ENCODE data around the gene BRCA2.

The BRCA2 gene

GRCh38 chr13:32309312-32310133 lies 5.8 kb upstream of the BRCA2 start:
- Histone ChIP-seq H3K27ac (ENCODE audit: low read depth, low read length) (no peak overlapping the region), H3K4me1 (ENCODE audit: control insufficient read depth in 5 of 5, insufficient read depth in 5 of 5, low read length in 5 of 5) (peaks cover 0 to 8% (median 6%) of the 10 kb centered on the region in 5 donors), H3K36me3 (ENCODE audit: control insufficient read depth in 5 of 5, insufficient read depth in 5 of 5, low read length in 5 of 5) (no peaks in the 10 kb centered on the region), H3K27me3 (ENCODE audit: control insufficient read depth in 5 of 5, insufficient read depth in 4 of 5, low read length in 5 of 5) (no peaks in the 10 kb centered on the region), H3K4me3 (ENCODE audit: low read depth in 1 of 5, low read length in 5 of 5) (peak overlapping the region; percentile 43 to 58 (median 50)), H3K9ac (ENCODE audit: low read length in 5 of 5) (peak overlapping the region in 3 of 5 donors; percentile 6 to 23 (median 10)), H3K9me3 (ENCODE audit: control insufficient read depth in 5 of 5, low read length in 5 of 5) (no peaks in the 10 kb centered on the region)

- H3K9ac ChIP-seq (ENCODE audit: low read length in 5 of 5), result peak overlapping the region in 3 of 5 donors; percentile 6 to 23 (median 10)
- peaks cover 0 to 14% (median 13%) of the 10 kb centered on the region in 5 donors for H3K4me1 ChIP-seq (ENCODE audit: control insufficient read depth in 5 of 5, insufficient read depth in 5 of 5, low read length in 5 of 5)
- peak overlapping the region; percentile 43 to 58 (median 50) for H3K4me3 ChIP-seq (ENCODE audit: low read depth in 1 of 5, low read length in 5 of 5)
- no peaks in the 10 kb centered on the region for H3K9me3 ChIP-seq (ENCODE audit: control insufficient read depth in 5 of 5, low read length in 5 of 5)
- no peaks in the 10 kb centered on the region for H3K27me3 ChIP-seq (ENCODE audit: control insufficient read depth in 5 of 5, insufficient read depth in 4 of 5, low read length in 5 of 5)
- H3K27ac ChIP-seq (ENCODE audit: low read depth, low read length), result no peak overlapping the region
- no peaks in the 10 kb centered on the region for H3K36me3 ChIP-seq (ENCODE audit: control insufficient read depth in 5 of 5, insufficient read depth in 5 of 5, low read length in 5 of 5)
These were observed 5.1 kb upstream of the BRCA2 start for GRCh38 chr13:32310134-32310706.

- peaks cover 0 to 21% (median 17%) of the 10 kb centered on the region in 5 donors for H3K4me1 ChIP-seq (ENCODE audit: control insufficient read depth in 5 of 5, insufficient read depth in 5 of 5, low read length in 5 of 5)
- no peaks in the 10 kb centered on the region for H3K27me3 ChIP-seq (ENCODE audit: control insufficient read depth in 5 of 5, insufficient read depth in 4 of 5, low read length in 5 of 5)
- no peak overlapping the region for H3K9ac ChIP-seq (ENCODE audit: low read length in 5 of 5)
- no peaks in the 10 kb centered on the region for H3K36me3 ChIP-seq (ENCODE audit: control insufficient read depth in 5 of 5, insufficient read depth in 5 of 5, low read length in 5 of 5)
- H3K4me3 ChIP-seq (ENCODE audit: low read depth in 1 of 5, low read length in 5 of 5), result no peak overlapping the region
- no peak overlapping the region for H3K27ac ChIP-seq (ENCODE audit: low read depth, low read length)
- no peaks in the 10 kb centered on the region for H3K9me3 ChIP-seq (ENCODE audit: control insufficient read depth in 5 of 5, low read length in 5 of 5)
These were observed 4.0 kb upstream of the BRCA2 start for GRCh38 chr13:32311188-32311897.

GRCh38 chr13:32314271-32315237 lies 754 bp upstream of the BRCA2 start:
- Histone ChIP-seq H3K27me3 (ENCODE audit: control insufficient read depth in 5 of 5, insufficient read depth in 4 of 5, low read length in 5 of 5) (no peaks in the 10 kb centered on the region), H3K27ac (ENCODE audit: low read depth, low read length) (peak overlapping the region; percentile 98), H3K4me3 (ENCODE audit: low read depth in 1 of 5, low read length in 5 of 5) (peak overlapping the region; percentile 87 to 96 (median 90)), H3K9me3 (ENCODE audit: control insufficient read depth in 5 of 5, low read length in 5 of 5) (no peaks in the 10 kb centered on the region), H3K36me3 (ENCODE audit: control insufficient read depth in 5 of 5, insufficient read depth in 5 of 5, low read length in 5 of 5) (no peaks in the 10 kb centered on the region), H3K4me1 (ENCODE audit: control insufficient read depth in 5 of 5, insufficient read depth in 5 of 5, low read length in 5 of 5) (peaks cover 0 to 24% (median 16%) of the 10 kb centered on the region in 5 donors), H3K9ac (ENCODE audit: low read length in 5 of 5) (peak overlapping the region; percentile 88 to 98 (median 97))

- Histone ChIP-seq H3K27me3 (ENCODE audit: control insufficient read depth in 5 of 5, insufficient read depth in 4 of 5, low read length in 5 of 5) (no peaks in the 10 kb centered on the region), H3K9me3 (ENCODE audit: control insufficient read depth in 5 of 5, low read length in 5 of 5) (no peaks in the 10 kb centered on the region), H3K4me1 (ENCODE audit: control insufficient read depth in 5 of 5, insufficient read depth in 5 of 5, low read length in 5 of 5) (peaks cover 0 to 20% (median 12%) of the 10 kb centered on the region in 5 donors), H3K36me3 (ENCODE audit: control insufficient read depth in 5 of 5, insufficient read depth in 5 of 5, low read length in 5 of 5) (no peaks in the 10 kb centered on the region), H3K9ac (ENCODE audit: low read length in 5 of 5) (peak overlapping the region; percentile 88 to 98 (median 93)), H3K4me3 (ENCODE audit: low read depth in 1 of 5, low read length in 5 of 5) (peak overlapping the region; percentile 87 to 94 (median 90)), H3K27ac (ENCODE audit: low read depth, low read length) (peak overlapping the region; percentile 98)
These were observed 676 bp downstream of the BRCA2 start for GRCh38 chr13:32316028-32316339.

GRCh38 chr13:32316501-32316900 lies 1.2 kb downstream of the BRCA2 start:
- Histone ChIP-seq H3K4me3 (ENCODE audit: low read depth in 1 of 5, low read length in 5 of 5) (peak overlapping the region; percentile 87 to 94 (median 90)), H3K27ac (ENCODE audit: low read depth, low read length) (peak overlapping the region; percentile 98), H3K9me3 (ENCODE audit: control insufficient read depth in 5 of 5, low read length in 5 of 5) (no peaks in the 10 kb centered on the region), H3K27me3 (ENCODE audit: control insufficient read depth in 5 of 5, insufficient read depth in 4 of 5, low read length in 5 of 5) (no peaks in the 10 kb centered on the region), H3K36me3 (ENCODE audit: control insufficient read depth in 5 of 5, insufficient read depth in 5 of 5, low read length in 5 of 5) (no peaks in the 10 kb centered on the region), H3K4me1 (ENCODE audit: control insufficient read depth in 5 of 5, insufficient read depth in 5 of 5, low read length in 5 of 5) (peaks cover 0 to 20% (median 12%) of the 10 kb centered on the region in 5 donors), H3K9ac (ENCODE audit: low read length in 5 of 5) (peak overlapping the region in 4 of 5 donors; percentile 88 to 98 (median 95))

- no peaks in the 10 kb centered on the region for H3K9me3 ChIP-seq (ENCODE audit: control insufficient read depth in 5 of 5, low read length in 5 of 5)
- H3K4me1 ChIP-seq (ENCODE audit: control insufficient read depth in 5 of 5, insufficient read depth in 5 of 5, low read length in 5 of 5), result peaks cover 0 to 20% (median 12%) of the 10 kb centered on the region in 5 donors
- H3K27ac ChIP-seq (ENCODE audit: low read depth, low read length), result no peak overlapping the region
- no peaks in the 10 kb centered on the region for H3K27me3 ChIP-seq (ENCODE audit: control insufficient read depth in 5 of 5, insufficient read depth in 4 of 5, low read length in 5 of 5)
- no peak overlapping the region for H3K9ac ChIP-seq (ENCODE audit: low read length in 5 of 5)
- H3K36me3 ChIP-seq (ENCODE audit: control insufficient read depth in 5 of 5, insufficient read depth in 5 of 5, low read length in 5 of 5), result no peaks in the 10 kb centered on the region
- H3K4me3 ChIP-seq (ENCODE audit: low read depth in 1 of 5, low read length in 5 of 5), result no peak overlapping the region
These were observed 2.6 kb downstream of the BRCA2 start for GRCh38 chr13:32317716-32318465.

DNA sequence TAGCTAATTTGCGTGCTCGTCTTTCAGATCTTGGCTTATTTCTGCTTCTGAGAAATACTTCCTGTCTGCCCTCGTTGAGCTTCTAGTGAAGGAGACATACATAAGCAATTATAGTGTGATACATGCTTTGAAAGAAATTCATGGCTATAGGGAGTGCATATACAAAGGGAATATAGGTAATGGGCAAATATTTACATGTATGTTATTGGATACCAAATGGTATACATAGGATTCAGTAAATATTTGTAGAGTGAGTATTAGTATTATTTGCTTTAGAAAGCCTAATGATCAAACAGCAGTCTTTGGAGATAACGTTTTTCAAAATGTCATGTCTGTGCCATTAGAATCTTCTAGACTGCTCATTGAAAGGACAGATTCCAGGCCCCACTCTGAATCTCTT lies 5.2 kb downstream of the BRCA2 start:
- Histone ChIP-seq H3K27ac (ENCODE audit: low read depth, low read length) (no peak overlapping the region), H3K9ac (ENCODE audit: low read length in 5 of 5) (no peak overlapping the region), H3K36me3 (ENCODE audit: control insufficient read depth in 5 of 5, insufficient read depth in 5 of 5, low read length in 5 of 5) (no peaks in the 10 kb centered on the region)

GRCh38 chr13:32323912-32324311 lies 8.6 kb downstream of the BRCA2 start:
- Histone ChIP-seq H3K4me3 (ENCODE audit: low read depth in 1 of 5, low read length in 5 of 5) (no peak overlapping the region), H3K27ac (ENCODE audit: low read depth, low read length) (no peak overlapping the region), H3K4me1 (ENCODE audit: control insufficient read depth in 5 of 5, insufficient read depth in 5 of 5, low read length in 5 of 5) (no peaks in the 10 kb centered on the region), H3K27me3 (ENCODE audit: control insufficient read depth in 5 of 5, insufficient read depth in 4 of 5, low read length in 5 of 5) (no peaks in the 10 kb centered on the region), H3K9ac (ENCODE audit: low read length in 5 of 5) (no peak overlapping the region), H3K36me3 (ENCODE audit: control insufficient read depth in 5 of 5, insufficient read depth in 5 of 5, low read length in 5 of 5) (no peaks in the 10 kb centered on the region), H3K9me3 (ENCODE audit: control insufficient read depth in 5 of 5, low read length in 5 of 5) (no peaks in the 10 kb centered on the region)

More for the DNA sequence above, 5.2 kb downstream of the BRCA2 start:
- H3K4me3 ChIP-seq (ENCODE audit: low read depth in 1 of 5, low read length in 5 of 5), result no peak overlapping the region
- H3K9me3 ChIP-seq (ENCODE audit: control insufficient read depth in 5 of 5, low read length in 5 of 5), result no peaks in the 10 kb centered on the region
- H3K27me3 ChIP-seq (ENCODE audit: control insufficient read depth in 5 of 5, insufficient read depth in 4 of 5, low read length in 5 of 5), result no peaks in the 10 kb centered on the region
- peaks cover 0 to 10% (median 6%) of the 10 kb centered on the region in 5 donors for H3K4me1 ChIP-seq (ENCODE audit: control insufficient read depth in 5 of 5, insufficient read depth in 5 of 5, low read length in 5 of 5)

Data from subcutaneous abdominal adipose tissue (tissue), 5 donors.